Calu3 (cell line): Measurements from ENCODE around the gene CMTM5. TPM values are rescaled to one million over a fixed set of nuclear protein-coding genes. Genes with fewer than 3 reads are reported as not detected.
"Not testable (repeated sequence)": the region's sequence is repeated elsewhere in the genome, so short reads cannot be mapped to it uniquely, and the experiment has no call there.

ENCODE experiments used
- BruUV-seq: library from RNA; stranded (reverse); fragments of 400-500 nt; replicated peaks from 2 replicates; lab custom pipeline; 2021; lab: Mats Ljungman, UMichigan
- CTCF ChIA-PET: fragments of 300-600 bp; sonication (Branson Sonifier 250); formaldehyde crosslinking; loops from one replicate; lab custom pipeline; 2022; ENCODE audit warnings: antibody characterized with exemption; lab: Charles Lee
- DNase-seq: peaks from one replicate; pipeline ENCODE4 v3.0.0; 2022
- H3K27ac Mint-ChIP-seq: one replicate; pipeline ENCODE4 v1.8.0; 2022; ENCODE audit warnings: mixed read lengths; ENCODE audit not compliant: unreplicated experiment
- H3K27me3 Mint-ChIP-seq: one replicate; pipeline ENCODE4 v1.8.0; 2022; ENCODE audit warnings: mixed read lengths; ENCODE audit not compliant: unreplicated experiment
- H3K36me3 Mint-ChIP-seq: one replicate; pipeline ENCODE4 v1.8.0; 2022; ENCODE audit warnings: mild to moderate bottlenecking, moderate library complexity, mixed read lengths; ENCODE audit not compliant: insufficient read depth, unreplicated experiment
- H3K4me1 Mint-ChIP-seq: one replicate; pipeline ENCODE4 v1.8.0; 2022; ENCODE audit warnings: mild to moderate bottlenecking, low read depth, mixed read lengths; ENCODE audit not compliant: unreplicated experiment
- H3K4me3 Mint-ChIP-seq: one replicate; pipeline ENCODE4 v1.8.0; 2022; ENCODE audit warnings: mild to moderate bottlenecking, low read depth, moderate library complexity, mixed read lengths; ENCODE audit not compliant: unreplicated experiment
- H3K9me3 Mint-ChIP-seq: one replicate; pipeline ENCODE4 v1.8.0; 2022; ENCODE audit warnings: low read depth, mixed read lengths; ENCODE audit not compliant: unreplicated experiment
- CTCF ChIP-seq: fragments of 200-600 bp; IDR thresholded peaks from one replicate; pipeline ENCODE4 v1.8.0; 2022; ENCODE audit warnings: antibody characterized with exemption; ENCODE audit not compliant: unreplicated experiment
- intact Hi-C: fragments of 100-400 bp; cut with micrococcal nuclease; formaldehyde crosslinking; loops from one replicate; pipeline ENCODE4 v1.10.0; 2022; ENCODE audit not compliant: unreplicated experiment
- total RNA-seq: library from RNA; stranded (reverse); gene quantifications from 2 replicates; pipeline ENCODE4 v1.2.3, GENCODE V29; 2022

The CMTM5 gene
- total RNA-seq, 1 experiment from 2014 or later = not detected

- H3K4me3 Mint-ChIP-seq = no peak overlapping the region
- BruUV-seq = no TSS peak
- H3K36me3 Mint-ChIP-seq = no peaks in the 10 kb centered on the region
- H3K9me3 Mint-ChIP-seq = no peaks in the 10 kb centered on the region
- CTCF ChIA-PET = no interaction called here
- DNase-seq = no peak
- no peaks in the 10 kb centered on the region for H3K4me1 Mint-ChIP-seq
- H3K27ac Mint-ChIP-seq = no peak overlapping the region
- no peak for TF ChIP-seq CTCF
- intact Hi-C loops = no loop called here
- peaks cover 100% of the 10 kb centered on the region for H3K27me3 Mint-ChIP-seq
These were observed 12.2 kb downstream of the CMTM5 start for GRCh38 chr14:23388996-23389395.

- CTCF ChIA-PET = no interaction called here
- H3K27ac Mint-ChIP-seq = no peak overlapping the region
- no peaks in the 10 kb centered on the region for H3K36me3 Mint-ChIP-seq
- peaks cover 99% of the 10 kb centered on the region for H3K27me3 Mint-ChIP-seq
- BruUV-seq = no TSS peak
- intact Hi-C loops = no loop called here
- no peak for TF ChIP-seq CTCF
- DNase-seq = no peak
- no peaks in the 10 kb centered on the region for H3K9me3 Mint-ChIP-seq
- H3K4me1 Mint-ChIP-seq = no peaks in the 10 kb centered on the region
- no peak overlapping the region for H3K4me3 Mint-ChIP-seq
These were observed 12.6 kb downstream of the CMTM5 start for GRCh38 chr14:23389396-23389795.

- not testable (repeated sequence) for BruUV-seq
These were observed 13.0 kb downstream of the CMTM5 start for GRCh38 chr14:23389871-23390270.

GRCh38 chr14:23392613-23393012, 15.8 kb downstream of the CMTM5 start:
- intact Hi-C loops = no loop called here
- CTCF ChIA-PET = interaction anchor here (0.6 to 1.1 kb wide), 2 partner anchors 22 to 44 kb away, joined by 4 to 6 read pairs; no protein-coding TSS in a partner anchor
- no peak for DNase-seq
- Mint-ChIP-seq H3K27me3 (peaks cover 92% of the 10 kb centered on the region), H3K27ac (no peak overlapping the region), H3K4me1 (no peaks in the 10 kb centered on the region), H3K4me3 (no peak overlapping the region), H3K9me3 (no peaks in the 10 kb centered on the region), H3K36me3 (no peaks in the 10 kb centered on the region)
- BruUV-seq = no TSS peak
- TF ChIP-seq CTCF = no peak

More at GRCh38 chr14:23389871-23390270, 13.0 kb downstream of the CMTM5 start:
- H3K9me3 Mint-ChIP-seq, H3K4me1 Mint-ChIP-seq, intact Hi-C loops, DNase-seq, H3K27ac Mint-ChIP-seq, H3K36me3 Mint-ChIP-seq, CTCF ChIA-PET, H3K4me3 Mint-ChIP-seq: not testable (repeated sequence)
- H3K27me3 Mint-ChIP-seq = peaks cover 94% of the 10 kb centered on the region

- no TSS peak for BruUV-seq
- CTCF ChIA-PET = interaction anchor here (0.7 kb wide), 1 partner anchor 124 kb away, joined by 5 read pairs; no protein-coding TSS in a partner anchor
These were observed 19.3 kb downstream of the CMTM5 start for GRCh38 chr14:23396126-23396525.

More at GRCh38 chr14:23396126-23396525, 19.3 kb downstream of the CMTM5 start:
- no peak overlapping the region for H3K4me3 Mint-ChIP-seq
- no peak for TF ChIP-seq CTCF
- intact Hi-C loops = no loop called here
- H3K27me3 Mint-ChIP-seq = peaks cover 88% of the 10 kb centered on the region
- H3K9me3 Mint-ChIP-seq = no peaks in the 10 kb centered on the region
- H3K36me3 Mint-ChIP-seq = no peaks in the 10 kb centered on the region
- no peak overlapping the region for H3K27ac Mint-ChIP-seq
- H3K4me1 Mint-ChIP-seq = no peaks in the 10 kb centered on the region
- DNase-seq = no peak
